Effector memory CD8-positive, alpha-beta T cell (primary cell): ENCODE data around the gene INO80D.

Experiments
- ATAC-seq: fragments of 150-1000 bp; cut with Tn5 transposase; replicated peaks from 2 replicates; pipeline ENCODE4 v1.10.0; 2021; ENCODE audit warnings: mild to moderate bottlenecking, moderate library complexity
- DNase-seq, 3 experiments: peaks; one replicate each; pipeline ENCODE4 v3.0.0; 2021
- H3K27ac Mint-ChIP-seq, 2 donors: one replicate each; pipeline ENCODE4 v1.8.0; 2022; ENCODE audit warnings: mild to moderate bottlenecking in 2 of 2, mixed read lengths in 2 of 2, moderate library complexity in 2 of 2
- H3K27me3 Mint-ChIP-seq, 2 donors: one replicate each; pipeline ENCODE4 v1.8.0; 2022; ENCODE audit warnings: mixed read lengths in 2 of 2
- H3K36me3 Mint-ChIP-seq: one replicate; pipeline ENCODE4 v1.8.0; 2022; ENCODE audit warnings: mild to moderate bottlenecking, moderate library complexity, mixed read lengths; ENCODE audit not compliant: insufficient read depth
- H3K4me1 Mint-ChIP-seq, 2 donors: one replicate each; pipeline ENCODE4 v1.8.0; 2022; ENCODE audit warnings: low read depth in 2 of 2, mixed read lengths in 2 of 2
- H3K4me3 Mint-ChIP-seq, 2 donors: one replicate each; pipeline ENCODE4 v1.8.0; 2022; ENCODE audit warnings: mild to moderate bottlenecking in 2 of 2, mixed read lengths in 2 of 2, moderate library complexity in 2 of 2
- H3K9me3 Mint-ChIP-seq, 2 donors: one replicate each; pipeline ENCODE4 v1.8.0; 2022; ENCODE audit warnings: mixed read lengths in 2 of 2

INO80D gene

GRCh38 chr2:205976120-205976814 is 109.7 kb downstream of the INO80D start:
- no peak overlapping the region for H3K27ac Mint-ChIP-seq
- H3K4me3 Mint-ChIP-seq: no peak overlapping the region
- ATAC-seq: no peak
- no peak for DNase-seq
- H3K27me3 Mint-ChIP-seq: peaks cover 7 to 20% of the 10 kb centered on the region in 2 donors
- H3K36me3 Mint-ChIP-seq: no peaks in the 10 kb centered on the region
- H3K9me3 Mint-ChIP-seq: no peaks in the 10 kb centered on the region
- H3K4me1 Mint-ChIP-seq: peaks cover 0 to 1% of the 10 kb centered on the region in 2 donors

GRCh38 chr2:205975082-205975949 is 110.7 kb downstream of the INO80D start:
- peaks cover 0 to 1% of the 10 kb centered on the region in 2 donors for H3K4me1 Mint-ChIP-seq
- DNase-seq (no peak), ATAC-seq (no peak)
- H3K27me3 Mint-ChIP-seq: peaks cover 14 to 25% of the 10 kb centered on the region in 2 donors
- no peak overlapping the region for H3K27ac Mint-ChIP-seq
- H3K9me3 Mint-ChIP-seq: no peaks in the 10 kb centered on the region
- H3K36me3 Mint-ChIP-seq: no peaks in the 10 kb centered on the region
- H3K4me3 Mint-ChIP-seq: no peak overlapping the region

- ATAC-seq: no peak
- Mint-ChIP-seq H3K9me3 (no peaks in the 10 kb centered on the region), H3K27ac (no peak overlapping the region)
These were observed 113.9 kb downstream of the INO80D start for GRCh38 chr2:205972113-205972512.

DNA sequence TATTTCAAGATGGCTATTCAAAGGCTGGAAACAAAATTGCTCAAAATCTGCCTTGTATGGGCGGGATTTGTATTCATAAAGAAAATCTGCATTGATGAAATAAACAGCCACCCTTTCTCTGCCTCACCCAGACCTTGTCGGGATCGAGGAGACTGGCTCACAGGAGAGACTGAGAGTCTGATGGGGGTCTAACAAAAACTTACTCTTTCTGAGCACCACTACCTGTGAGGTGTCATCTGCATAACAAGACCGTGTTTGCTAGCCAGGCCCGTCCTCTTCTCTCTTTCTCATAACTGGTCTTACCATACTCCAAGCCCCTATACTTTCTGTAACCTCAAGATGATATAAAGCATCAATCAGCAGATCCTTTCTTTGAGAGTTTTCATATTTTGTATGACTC is 115.6 kb downstream of the INO80D start:
- H3K36me3 Mint-ChIP-seq: no peaks in the 10 kb centered on the region
- H3K4me1 Mint-ChIP-seq: peaks cover 0 to 1% of the 10 kb centered on the region in 2 donors
- no peak overlapping the region for H3K4me3 Mint-ChIP-seq
- no peak for DNase-seq
- no peak overlapping the region for H3K27ac Mint-ChIP-seq
- peaks cover 28% of the 10 kb centered on the region in 2 donors for H3K27me3 Mint-ChIP-seq
- ATAC-seq: no peak
- H3K9me3 Mint-ChIP-seq: no peaks in the 10 kb centered on the region

More at GRCh38 chr2:205972113-205972512, 113.9 kb downstream of the INO80D start:
- peaks cover 22 to 31% of the 10 kb centered on the region in 2 donors for H3K27me3 Mint-ChIP-seq
- H3K36me3 Mint-ChIP-seq: no peaks in the 10 kb centered on the region
- peaks cover 0 to 1% of the 10 kb centered on the region in 2 donors for H3K4me1 Mint-ChIP-seq
- no peak for DNase-seq
- H3K4me3 Mint-ChIP-seq: no peak overlapping the region

DNA sequence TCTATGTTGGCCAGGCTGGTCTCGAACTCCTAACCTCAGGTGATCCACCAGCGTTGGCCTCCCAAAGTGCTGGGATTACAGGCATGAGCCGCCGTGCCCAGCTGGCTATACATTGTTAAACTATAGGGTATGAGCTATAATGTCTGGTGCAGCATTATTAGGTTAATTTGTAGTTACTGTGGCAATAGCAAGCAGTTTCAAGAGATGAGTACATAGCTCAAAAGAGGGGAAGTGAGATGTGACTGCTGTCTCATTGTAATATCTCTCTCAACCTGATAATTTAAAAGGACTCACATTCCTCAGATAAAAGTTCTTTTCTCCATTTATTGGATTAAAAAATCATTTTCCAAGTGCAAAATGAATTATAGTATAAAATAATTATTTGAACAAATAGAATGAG is 116.4 kb downstream of the INO80D start:
- no peaks in the 10 kb centered on the region for H3K9me3 Mint-ChIP-seq
- no peak overlapping the region for H3K27ac Mint-ChIP-seq
- DNase-seq (no peak), ATAC-seq (no peak)
- peaks cover 0 to 1% of the 10 kb centered on the region in 2 donors for H3K4me1 Mint-ChIP-seq
- peaks cover 28 to 34% of the 10 kb centered on the region in 2 donors for H3K27me3 Mint-ChIP-seq
- no peaks in the 10 kb centered on the region for H3K36me3 Mint-ChIP-seq
- H3K4me3 Mint-ChIP-seq: no peak overlapping the region

DNA sequence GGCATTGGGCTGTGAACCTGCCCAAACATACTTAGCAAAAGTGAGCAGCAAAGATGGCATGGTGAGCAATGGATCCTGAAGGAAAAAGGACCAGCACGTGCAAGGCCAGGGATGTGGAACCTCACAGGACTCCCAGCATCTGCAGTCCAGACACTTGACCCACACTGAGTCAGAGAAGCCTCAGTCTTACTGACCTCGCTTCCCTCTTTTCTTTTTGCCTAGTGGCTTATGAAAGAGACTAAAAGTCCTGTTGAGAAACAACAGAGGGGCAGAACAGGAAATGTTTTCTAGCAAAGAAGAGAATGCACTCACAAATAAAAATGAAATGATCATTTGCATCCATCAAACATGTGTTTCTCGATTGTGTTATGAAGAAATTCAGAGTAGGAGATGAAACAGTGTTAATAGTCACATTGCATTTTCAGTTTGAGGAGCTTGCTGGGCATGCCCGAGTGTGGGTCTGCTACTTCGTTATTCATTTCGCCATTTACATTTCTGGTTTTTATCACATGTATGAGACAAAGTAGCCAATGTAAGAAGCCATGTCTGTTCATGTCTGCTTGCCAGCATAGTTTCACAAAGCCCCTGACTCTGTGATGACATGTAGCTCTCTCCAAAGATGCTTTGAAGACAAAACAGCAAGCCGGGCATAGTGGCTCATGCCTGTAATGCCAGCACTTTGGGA is 118.4 kb downstream of the INO80D start:
- no peak overlapping the region for H3K4me3 Mint-ChIP-seq
- no peaks in the 10 kb centered on the region for H3K9me3 Mint-ChIP-seq
- no peak overlapping the region for H3K27ac Mint-ChIP-seq
- no peaks in the 10 kb centered on the region for H3K36me3 Mint-ChIP-seq
- ATAC-seq (no peak), DNase-seq (no peak)
- H3K4me1 Mint-ChIP-seq: peaks cover 0 to 1% of the 10 kb centered on the region in 2 donors
- peaks cover 37 to 43% of the 10 kb centered on the region in 2 donors for H3K27me3 Mint-ChIP-seq

DNA sequence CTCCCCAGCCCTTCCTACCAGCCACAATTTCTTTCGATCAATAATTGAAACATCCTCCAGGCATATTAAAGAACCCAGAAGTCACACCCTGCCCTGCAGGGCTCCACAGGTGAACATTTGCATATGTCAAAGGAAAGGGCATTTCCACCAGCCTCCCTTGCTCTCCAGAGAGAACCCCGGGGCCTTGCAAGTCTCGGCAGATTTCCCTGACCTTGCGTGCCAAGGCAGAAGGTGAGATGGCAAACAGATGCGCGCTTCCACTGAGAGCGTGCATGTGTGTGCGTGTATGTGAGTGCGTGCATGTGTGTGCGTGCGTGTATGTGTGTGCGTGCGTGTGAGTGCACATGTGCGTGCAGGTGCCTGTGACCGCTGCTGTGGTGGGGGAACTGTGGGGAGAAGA is 120.3 kb downstream of the INO80D start:
- ATAC-seq (no peak), DNase-seq (no peak)
- Mint-ChIP-seq H3K36me3 (no peaks in the 10 kb centered on the region), H3K27me3 (peaks cover 28 to 44% of the 10 kb centered on the region in 2 donors), H3K4me3 (no peak overlapping the region), H3K4me1 (no peaks in the 10 kb centered on the region), H3K27ac (no peak overlapping the region), H3K9me3 (no peaks in the 10 kb centered on the region)

GRCh38 chr2:205964111-205964761 is 121.7 kb downstream of the INO80D start:
- Mint-ChIP-seq H3K4me3 (no peak overlapping the region), H3K27me3 (peaks cover 22 to 47% of the 10 kb centered on the region in 2 donors), H3K4me1 (no peaks in the 10 kb centered on the region), H3K9me3 (no peaks in the 10 kb centered on the region), H3K36me3 (no peaks in the 10 kb centered on the region), H3K27ac (no peak overlapping the region)
- no peak for DNase-seq
- no peak for ATAC-seq

GRCh38 chr2:205959521-205959920 is 126.5 kb downstream of the INO80D start:
- H3K9me3 Mint-ChIP-seq: no peaks in the 10 kb centered on the region
- H3K27me3 Mint-ChIP-seq: peaks cover 15 to 53% of the 10 kb centered on the region in 2 donors
- ATAC-seq (no peak), DNase-seq (no peak)
- H3K36me3 Mint-ChIP-seq: peaks cover 5% of the 10 kb centered on the region
- no peak overlapping the region for H3K27ac Mint-ChIP-seq
- peaks cover 10 to 15% of the 10 kb centered on the region in 2 donors for H3K4me1 Mint-ChIP-seq
- no peak overlapping the region for H3K4me3 Mint-ChIP-seq

- peak; percentile 94 for ATAC-seq
These were observed 128.4 kb downstream of the INO80D start for GRCh38 chr2:205957452-205958154.

DNA sequence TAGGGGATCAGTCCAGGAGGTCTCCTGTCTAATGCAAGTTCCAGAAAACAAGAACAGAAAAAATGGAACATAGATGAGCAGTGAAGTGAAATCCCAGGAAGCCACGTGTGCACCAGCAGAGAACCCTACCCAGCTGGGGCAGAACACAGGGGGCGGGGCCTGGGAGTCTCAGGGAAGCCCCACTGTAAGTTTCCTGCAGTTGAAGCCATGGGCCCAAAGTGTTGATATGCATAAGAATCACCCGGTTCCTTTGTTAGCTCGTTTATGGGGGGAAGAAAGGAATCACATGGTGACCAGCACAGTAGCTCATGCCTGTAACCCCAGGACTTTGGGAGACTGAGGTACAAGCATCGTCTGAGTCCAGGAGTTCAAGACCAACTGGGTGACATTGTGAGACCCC is 131.3 kb downstream of the INO80D start:
- Mint-ChIP-seq H3K4me1 (peaks cover 10 to 15% of the 10 kb centered on the region in 2 donors), H3K27me3 (peaks cover 19 to 69% of the 10 kb centered on the region in 2 donors), H3K36me3 (peaks cover 8% of the 10 kb centered on the region), H3K27ac (no peak overlapping the region), H3K4me3 (no peak overlapping the region), H3K9me3 (peaks cover 0 to 8% of the 10 kb centered on the region in 2 donors)
- ATAC-seq (no peak), DNase-seq (no peak)

More at GRCh38 chr2:205957452-205958154, 128.4 kb downstream of the INO80D start:
- Mint-ChIP-seq H3K36me3 (peaks cover 5% of the 10 kb centered on the region), H3K9me3 (no peaks in the 10 kb centered on the region), H3K27me3 (peaks cover 11 to 55% of the 10 kb centered on the region in 2 donors), H3K4me3 (peak overlapping the region; percentile 0 to 19), H3K27ac (no peak overlapping the region), H3K4me1 (peaks cover 10 to 15% of the 10 kb centered on the region in 2 donors)
- peak; percentile 7 to 19 (median 9) for DNase-seq

DNA sequence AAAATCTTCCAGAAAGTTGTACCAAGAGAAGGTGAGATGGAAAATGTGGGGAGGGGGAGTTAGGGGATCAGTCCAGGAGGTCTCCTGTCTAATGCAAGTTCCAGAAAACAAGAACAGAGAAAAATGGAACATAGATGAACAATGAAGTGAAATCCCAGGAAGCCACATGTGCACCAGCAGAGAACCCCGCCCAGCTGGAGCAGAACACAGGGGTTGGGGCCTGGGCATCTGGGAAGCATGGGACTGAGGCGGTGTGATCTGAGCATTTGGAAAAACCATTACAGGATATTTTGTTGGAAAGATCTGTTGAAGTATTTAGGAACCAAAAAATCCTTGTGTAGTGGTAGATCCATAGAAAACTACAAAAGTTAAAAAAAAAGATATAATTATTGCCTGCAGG is 133.7 kb downstream of the INO80D start:
- peaks cover 4 to 6% of the 10 kb centered on the region in 2 donors for H3K4me1 Mint-ChIP-seq
- H3K27ac Mint-ChIP-seq: no peak overlapping the region
- ATAC-seq: no peak
- peaks cover 27 to 73% of the 10 kb centered on the region in 2 donors for H3K27me3 Mint-ChIP-seq
- peaks cover 3% of the 10 kb centered on the region for H3K36me3 Mint-ChIP-seq
- no peak overlapping the region for H3K4me3 Mint-ChIP-seq
- DNase-seq: no peak
- H3K9me3 Mint-ChIP-seq: peaks cover 0 to 8% of the 10 kb centered on the region in 2 donors
